GM18907 (cell line): Measurements from ENCODE around the gene UROD.

Experiments
- ATAC-seq: cut with Tn5 transposase; IDR thresholded peaks from one replicate; pipeline ENCODE4 v1.9.1; 2021; ENCODE audit warnings: mild to moderate bottlenecking, moderate library complexity; ENCODE audit not compliant: unreplicated experiment

The UROD gene

GRCh38 chr1:45008076-45008475 is 4.0 kb upstream of the UROD start:
- no peak for ATAC-seq

GRCh38 chr1:45008516-45008915 is 3.5 kb upstream of the UROD start:
- ATAC-seq = no peak

- ATAC-seq = no peak
These were observed 2.7 kb upstream of the UROD start for GRCh38 chr1:45009296-45009865.

GRCh38 chr1:45009956-45010854 is 1.8 kb upstream of the UROD start:
- no peak for ATAC-seq

GRCh38 chr1:45010855-45011811 is 921 bp upstream of the UROD start, which contains the start of gene HECTD3:
Gene HECTD3, minus strand, starts transcription at chr1:45011324. Its CDS starts 67 bp downstream, at chr1:45011257.
- peak; percentile 69 for ATAC-seq

- ATAC-seq = no peak
These were observed 705 bp downstream of the UROD start for GRCh38 chr1:45012639-45013278.

GRCh38 chr1:45013551-45014209 is 1.6 kb downstream of the UROD start:
- ATAC-seq = no peak

- no peak for ATAC-seq
These were observed 2.4 kb downstream of the UROD start for GRCh38 chr1:45014321-45015028.

GRCh38 chr1:45015683-45016082 is 3.6 kb downstream of the UROD start:
- no peak for ATAC-seq

- ATAC-seq = no peak
These were observed 4.1 kb downstream of the UROD start for GRCh38 chr1:45016090-45016697.

- no peak for ATAC-seq
These were observed 4.7 kb downstream of the UROD start for GRCh38 chr1:45016767-45017166.

GRCh38 chr1:45018599-45019230 is 6.7 kb downstream of the UROD start:
- ATAC-seq = peak; percentile 66

GRCh38 chr1:45023663-45024062 is 11.6 kb downstream of the UROD start:
- no peak for ATAC-seq

GRCh38 chr1:45026446-45026845 is 14.4 kb downstream of the UROD start:
- no peak for ATAC-seq

GRCh38 chr1:45032837-45033236 is 20.8 kb downstream of the UROD start:
- ATAC-seq = no peak

GRCh38 chr1:45033356-45033755 is 21.3 kb downstream of the UROD start:
- no peak for ATAC-seq

- no peak for ATAC-seq
These were observed 23.7 kb downstream of the UROD start for GRCh38 chr1:45035631-45036301.

- no peak for ATAC-seq
These were observed 25.4 kb downstream of the UROD start for GRCh38 chr1:45037456-45037855.
